Suppressor macrophage treated with lipopolysaccharide for 4 hours (primary cell): ENCODE measurements around the gene WDR4.
"Not testable (repeated sequence)": the region's sequence is repeated elsewhere in the genome, so short reads cannot be mapped to it uniquely, and the experiment has no call there.

ENCODE experiments used
- DNase-seq: peaks from one replicate; pipeline ENCODE4 v3.0.0-alpha.2; 2020

The WDR4 gene

GRCh38 chr21:42878993-42879787, at the start of gene WDR4:
TSS of gene WDR4 (minus strand) at chr21:42879539. CDS start at chr21:42879495, 44 bp downstream.
- peak; percentile 99 for DNase-seq

GRCh38 chr21:42927474-42928200, 48.3 kb upstream of the WDR4 start:
- not testable (repeated sequence) for DNase-seq

GRCh38 chr21:42925114-42925926, 46.0 kb upstream of the WDR4 start, which contains the start of gene ERVH48-1:
TSS of gene ERVH48-1 (minus strand) at chr21:42925630. CDS start at chr21:42919006, 6,624 bp downstream.
- no peak for DNase-seq

- DNase-seq = no peak
Observed at GRCh38 chr21:42924433-42924751, 45.1 kb upstream of the WDR4 start.

- peak; percentile 90 for DNase-seq
Observed at GRCh38 chr21:42923553-42924432, 44.5 kb upstream of the WDR4 start.

GRCh38 chr21:42922918-42923317, 43.6 kb upstream of the WDR4 start:
- DNase-seq = no peak

GRCh38 chr21:42921927-42922326, 42.6 kb upstream of the WDR4 start:
- DNase-seq = no peak

GRCh38 chr21:42918291-42918690, 39.0 kb upstream of the WDR4 start:
- DNase-seq = no peak

- no peak for DNase-seq
Observed at GRCh38 chr21:42913476-42913875, 34.1 kb upstream of the WDR4 start.

GRCh38 chr21:42911920-42912319, 32.6 kb upstream of the WDR4 start:
- not testable (repeated sequence) for DNase-seq

GRCh38 chr21:42908484-42908883, 29.1 kb upstream of the WDR4 start:
- DNase-seq = not testable (repeated sequence)

GRCh38 chr21:42906233-42906632, 26.9 kb upstream of the WDR4 start:
- no peak for DNase-seq

GRCh38 chr21:42905195-42905594, 25.9 kb upstream of the WDR4 start:
- no peak for DNase-seq

GRCh38 chr21:42903817-42904216, 24.5 kb upstream of the WDR4 start:
- no peak for DNase-seq

- DNase-seq = no peak
Observed at GRCh38 chr21:42900446-42900845, 21.1 kb upstream of the WDR4 start.

GRCh38 chr21:42892931-42893755, 13.8 kb upstream of the WDR4 start, which contains the start of gene NDUFV3:
TSS of gene NDUFV3 (plus strand) at chr21:42893309. CDS start at chr21:42893334, 25 bp downstream.
- DNase-seq = peak; percentile 100

GRCh38 chr21:42892582-42892930, 13.2 kb upstream of the WDR4 start:
- DNase-seq = no peak

GRCh38 chr21:42887326-42887725, 8.0 kb upstream of the WDR4 start:
- no peak for DNase-seq

GRCh38 chr21:42883921-42884320, 4.6 kb upstream of the WDR4 start:
- no peak for DNase-seq

- DNase-seq = no peak
Observed at GRCh38 chr21:42880352-42880751, 1.0 kb upstream of the WDR4 start.

- DNase-seq = no peak
Observed at GRCh38 chr21:42878678-42878992, 704 bp downstream of the WDR4 start.

GRCh38 chr21:42875811-42876210, 3.5 kb downstream of the WDR4 start:
- DNase-seq = not testable (repeated sequence)
